Measurements from ENCODE around the gene CBLN1. TPM values are rescaled to one million over a fixed set of nuclear protein-coding genes. Genes with fewer than 3 reads are reported as not detected.

CBLN1 gene
- total RNA-seq, 1 experiment from 2014 or later: 5.6 TPM

DNA sequence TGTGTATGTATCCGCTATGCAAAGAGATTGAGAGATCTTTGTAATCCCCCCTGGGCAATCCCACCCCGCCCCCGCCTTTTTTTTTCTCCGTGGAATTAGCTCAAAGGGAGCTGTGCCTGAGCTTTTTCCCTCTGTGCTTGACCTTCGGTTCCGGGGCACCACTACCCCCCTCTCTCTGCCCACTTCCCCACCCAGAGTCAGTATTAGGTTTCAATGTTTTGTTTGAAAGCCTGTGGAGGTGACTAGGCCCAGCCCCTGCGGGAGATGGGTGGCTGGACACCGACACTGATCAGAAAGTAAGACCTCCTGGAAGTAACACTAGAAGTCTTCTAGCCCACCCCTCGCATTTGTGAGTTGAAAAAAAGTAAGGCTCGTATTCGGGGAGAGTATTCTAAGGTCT is 7.0 kb downstream of the CBLN1 start:
- peak overlapping the region; percentile 46 to 75; a peak in 4 of 5 replicates for H3K4me3 Mint-ChIP-seq
- peaks cover 33 to 54% of the 10 kb centered on the region in 2 experiments for H3K4me1 Mint-ChIP-seq
- no peak overlapping the region for H2BK12ac ChIP-seq (ENCODE audit: insufficient read length, low read depth, low read length)
- no peak overlapping the region for H2AFZ ChIP-seq (ENCODE audit: low read length)
- TF ChIP-seq, protein P1, sequence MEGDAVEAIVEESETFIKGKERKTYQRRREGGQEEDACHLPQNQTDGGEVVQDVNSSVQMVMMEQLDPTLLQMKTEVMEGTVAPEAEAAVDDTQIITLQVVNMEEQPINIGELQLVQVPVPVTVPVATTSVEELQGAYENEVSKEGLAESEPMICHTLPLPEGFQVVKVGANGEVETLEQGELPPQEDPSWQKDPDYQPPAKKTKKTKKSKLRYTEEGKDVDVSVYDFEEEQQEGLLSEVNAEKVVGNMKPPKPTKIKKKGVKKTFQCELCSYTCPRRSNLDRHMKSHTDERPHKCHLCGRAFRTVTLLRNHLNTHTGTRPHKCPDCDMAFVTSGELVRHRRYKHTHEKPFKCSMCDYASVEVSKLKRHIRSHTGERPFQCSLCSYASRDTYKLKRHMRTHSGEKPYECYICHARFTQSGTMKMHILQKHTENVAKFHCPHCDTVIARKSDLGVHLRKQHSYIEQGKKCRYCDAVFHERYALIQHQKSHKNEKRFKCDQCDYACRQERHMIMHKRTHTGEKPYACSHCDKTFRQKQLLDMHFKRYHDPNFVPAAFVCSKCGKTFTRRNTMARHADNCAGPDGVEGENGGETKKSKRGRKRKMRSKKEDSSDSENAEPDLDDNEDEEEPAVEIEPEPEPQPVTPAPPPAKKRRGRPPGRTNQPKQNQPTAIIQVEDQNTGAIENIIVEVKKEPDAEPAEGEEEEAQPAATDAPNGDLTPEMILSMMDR (conservative IDR thresholded peaks at IDR 0.05): no peak
- H3K36me3 Mint-ChIP-seq (ENCODE audit: insufficient read depth in 1 of 3, low read depth in 3 of 3): no peaks in the 10 kb centered on the region; a peak in 2 of 7 replicates
- H3K18ac ChIP-seq (ENCODE audit: insufficient read length, low read depth, low read length): no peak overlapping the region
- H3K56ac ChIP-seq (ENCODE audit: insufficient read length, low read depth, low read length): no peak overlapping the region
- no peak overlapping the region for H3K27ac ChIP-seq (ENCODE audit: insufficient read length, low read depth, low read length)
- no peak overlapping the region for H2BK15ac ChIP-seq (ENCODE audit: low read depth, low read length)
- no peak overlapping the region for H3K27ac Mint-ChIP-seq
- peaks cover 100% of the 10 kb centered on the region for H3K27me3 Mint-ChIP-seq (ENCODE audit: low read depth)
- H3K79me1 ChIP-seq (ENCODE audit: insufficient read depth, low read depth, low read length, poor library complexity, severe bottlenecking): no peaks in the 10 kb centered on the region
- no peaks in the 10 kb centered on the region for H4K20me1 ChIP-seq (ENCODE audit: control insufficient read depth, insufficient read depth, insufficient read length)
- 0 out of 2 replicates have a peak, but pooled peaks cover 5% of the 10 kb centered on the region for H3K4me1 ChIP-seq (ENCODE audit: insufficient read depth, low read length)
- no peak overlapping the region for H3K9ac ChIP-seq (ENCODE audit: extremely low read depth, insufficient read length, low read length)
- peaks cover 69% of the 10 kb centered on the region for H3K27me3 ChIP-seq (ENCODE audit: insufficient read depth, low read length)
- H3T11ph ChIP-seq (ENCODE audit: low read length): no peak overlapping the region
- no peaks in the 10 kb centered on the region for H3K79me2 ChIP-seq (ENCODE audit: insufficient read depth, low read length)
- H3K4me2 ChIP-seq (ENCODE audit: insufficient read depth, insufficient read length, low read length): peak overlapping the region; percentile 31
- peaks cover 5% of the 10 kb centered on the region for H3K23me2 ChIP-seq (ENCODE audit: insufficient read length, low read depth, low read length, poor library complexity, severe bottlenecking)
- no peaks in the 10 kb centered on the region for H3K9me3 ChIP-seq (ENCODE audit: control insufficient read depth, low read depth, low read length)
- H3K23ac ChIP-seq (ENCODE audit: insufficient read length, low read depth, low read length): no peak overlapping the region
- no peak overlapping the region for H4K5ac ChIP-seq (ENCODE audit: insufficient read length, low read depth, low read length)
- no peak overlapping the region for H4K8ac ChIP-seq (replicated peaks; ENCODE audit: insufficient read length, low read depth, low read length)
- no peak overlapping the region for H4K91ac ChIP-seq (ENCODE audit: insufficient read length, low read depth, low read length)
- H2BK120ac ChIP-seq (ENCODE audit: low read depth, low read length, poor library complexity, severe bottlenecking): no peak overlapping the region
- no peak for DNase-seq
- no peak overlapping the region for H2AK5ac ChIP-seq (ENCODE audit: insufficient read length, low read length)
- no peak overlapping the region for H3K14ac ChIP-seq (ENCODE audit: insufficient read depth, low read length)
- H3K4ac ChIP-seq (ENCODE audit: low read depth, low read length): no peak overlapping the region
- WGBS (ENCODE audit: extremely low coverage, insufficient read length, low lambda C conversion rate): no CpG with 5 or more reads among the region's 11 CpGs
- H3K9me3 Mint-ChIP-seq: peaks cover 4% of the 10 kb centered on the region in 2 experiments; a peak in 4 of 5 replicates
- no peak overlapping the region for H2BK5ac ChIP-seq (ENCODE audit: insufficient read length, low read length)
- H2BK20ac ChIP-seq (ENCODE audit: low read depth, low read length, poor library complexity, severe bottlenecking): no peak overlapping the region

Data from H9 (cell line).